Mucosa of descending colon (tissue), 3 donors: Measurements from ENCODE around the gene OTOP1. TPM values are rescaled to one million over a fixed set of nuclear protein-coding genes. Genes with fewer than 3 reads are reported as not detected.
"Not testable (repeated sequence)": the region's sequence is repeated elsewhere in the genome, so short reads cannot be mapped to it uniquely, and the experiment has no call there.

ENCODE experiments used
- ATAC-seq: fragments of 200-7000 bp; cut with Tn5 transposase; one replicate; pipeline ENCODE4 v1.9.1; 2020; ENCODE audit warnings: mild to moderate bottlenecking, moderate library complexity
- DNase-seq, 3 donors: peaks; one replicate each; pipeline ENCODE4 v3.0.0-alpha.2; 2020
- H3K36me3 ChIP-seq: fragments of 200-600 bp; one replicate; pipeline ENCODE4 v1.8.0; 2021; ENCODE audit warnings: low read depth, mild to moderate bottlenecking
- H3K4me1 ChIP-seq: fragments of 200-600 bp; one replicate; pipeline ENCODE4 v1.8.0; 2021; ENCODE audit warnings: low read depth, mild to moderate bottlenecking
- H3K4me3 ChIP-seq: fragments of 200-600 bp; one replicate; pipeline ENCODE4 v1.8.0; 2021; ENCODE audit warnings: mild to moderate bottlenecking
- H3K9me3 ChIP-seq: fragments of 200-600 bp; one replicate; pipeline ENCODE4 v1.8.0; 2021; ENCODE audit warnings: mild to moderate bottlenecking
- intact Hi-C, 2 donors: fragments of 100-400 bp; cut with DNase I in 1 of 2; cut with micrococcal nuclease in 1 of 2; formaldehyde crosslinking; loops; one replicate each; pipeline versions ENCODE4 v1.11.0 to v1.11.1; 2022; cut with DNase I, micrococcal nuclease
- total RNA-seq, 3 donors: library from RNA; stranded (reverse); fragmentation: NEBNext Ultra II Directional in 2 of 3; extraction: Animal tissue kit (Norgen Biotek cat#: 25700) in 2 of 3; gene quantifications; one replicate each; pipeline versions ENCODE4 v1.2.1 to v1.2.4, GENCODE V29; 2021 to 2023
- TF ChIP-seq, protein P1 (sequence below): fragments of 200-600 bp; IDR thresholded peaks from one replicate; pipeline ENCODE4 v1.8.0; 2022; ENCODE audit warnings: antibody characterized with exemption, mild to moderate bottlenecking
- donor health status: DM: no; HTN: no; CAD: no; lungs with moderate emphysema.
- donor health status: DM: no; HTN: no; CAD: no.
- donor health status: DM: no; HTN: yes; CAD: no.

The OTOP1 gene
- total RNA-seq, 3 donors from 2014 or later = not detected

DNA sequence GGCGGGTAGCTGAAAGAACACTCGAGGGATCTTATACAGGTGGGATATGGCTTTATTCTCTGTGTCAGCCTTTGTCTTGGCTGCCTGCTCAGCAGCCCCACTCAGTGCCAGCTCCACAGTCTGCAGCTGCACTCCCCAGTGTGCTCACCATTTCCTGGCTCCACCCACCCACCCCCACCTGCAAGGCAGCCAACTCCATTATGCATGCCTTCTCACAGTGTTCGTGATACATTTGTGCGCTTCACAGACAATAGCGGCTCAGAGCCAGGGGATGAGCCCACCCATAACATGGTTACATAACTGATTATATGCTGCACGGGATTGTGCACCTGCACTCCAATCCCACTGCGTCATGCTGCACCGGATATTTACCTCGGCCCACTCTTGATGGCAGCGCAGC lies 30.1 kb upstream of the OTOP1 start:
- ATAC-seq = no peak
- intact Hi-C loops = loop anchor here in 1 of 2 donors (10.0 kb wide), 1 partner anchor 78 kb away; no protein-coding TSS in a partner anchor

DNA sequence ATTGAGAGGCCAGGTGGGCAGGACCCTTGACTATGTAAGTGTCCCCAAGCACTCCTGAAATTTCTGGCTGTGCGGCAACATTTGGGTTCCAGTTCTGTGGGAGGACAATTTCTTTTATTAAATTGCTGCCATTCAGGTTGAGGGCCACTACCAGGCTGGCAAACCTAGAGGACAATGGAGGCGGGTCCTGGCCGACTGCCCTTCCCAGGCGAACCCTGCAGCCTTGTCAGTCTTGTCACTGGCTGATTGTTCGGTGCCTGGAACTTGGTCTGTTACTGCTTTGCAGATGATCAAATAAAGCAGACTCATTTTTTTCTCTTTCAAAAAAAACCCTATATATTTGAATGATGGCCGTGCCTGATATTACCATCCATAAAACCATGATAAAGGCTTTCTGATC lies 27.9 kb upstream of the OTOP1 start:
- peaks cover 2% of the 10 kb centered on the region for H3K4me1 ChIP-seq
- TF ChIP-seq, protein P1, sequence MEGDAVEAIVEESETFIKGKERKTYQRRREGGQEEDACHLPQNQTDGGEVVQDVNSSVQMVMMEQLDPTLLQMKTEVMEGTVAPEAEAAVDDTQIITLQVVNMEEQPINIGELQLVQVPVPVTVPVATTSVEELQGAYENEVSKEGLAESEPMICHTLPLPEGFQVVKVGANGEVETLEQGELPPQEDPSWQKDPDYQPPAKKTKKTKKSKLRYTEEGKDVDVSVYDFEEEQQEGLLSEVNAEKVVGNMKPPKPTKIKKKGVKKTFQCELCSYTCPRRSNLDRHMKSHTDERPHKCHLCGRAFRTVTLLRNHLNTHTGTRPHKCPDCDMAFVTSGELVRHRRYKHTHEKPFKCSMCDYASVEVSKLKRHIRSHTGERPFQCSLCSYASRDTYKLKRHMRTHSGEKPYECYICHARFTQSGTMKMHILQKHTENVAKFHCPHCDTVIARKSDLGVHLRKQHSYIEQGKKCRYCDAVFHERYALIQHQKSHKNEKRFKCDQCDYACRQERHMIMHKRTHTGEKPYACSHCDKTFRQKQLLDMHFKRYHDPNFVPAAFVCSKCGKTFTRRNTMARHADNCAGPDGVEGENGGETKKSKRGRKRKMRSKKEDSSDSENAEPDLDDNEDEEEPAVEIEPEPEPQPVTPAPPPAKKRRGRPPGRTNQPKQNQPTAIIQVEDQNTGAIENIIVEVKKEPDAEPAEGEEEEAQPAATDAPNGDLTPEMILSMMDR = no peak
- intact Hi-C loops = loop anchor here (5.0 to 10.0 kb wide), 2 partner anchors 80 to 83 kb away; no protein-coding TSS in a partner anchor

More for the DNA sequence above, 30.1 kb upstream of the OTOP1 start:
- H3K4me3 ChIP-seq = no peak overlapping the region
- TF ChIP-seq, protein P1 = no peak
- H3K9me3 ChIP-seq = no peaks in the 10 kb centered on the region
- DNase-seq = no peak
- no peaks in the 10 kb centered on the region for H3K36me3 ChIP-seq
- H3K4me1 ChIP-seq = peaks cover 2% of the 10 kb centered on the region

DNA sequence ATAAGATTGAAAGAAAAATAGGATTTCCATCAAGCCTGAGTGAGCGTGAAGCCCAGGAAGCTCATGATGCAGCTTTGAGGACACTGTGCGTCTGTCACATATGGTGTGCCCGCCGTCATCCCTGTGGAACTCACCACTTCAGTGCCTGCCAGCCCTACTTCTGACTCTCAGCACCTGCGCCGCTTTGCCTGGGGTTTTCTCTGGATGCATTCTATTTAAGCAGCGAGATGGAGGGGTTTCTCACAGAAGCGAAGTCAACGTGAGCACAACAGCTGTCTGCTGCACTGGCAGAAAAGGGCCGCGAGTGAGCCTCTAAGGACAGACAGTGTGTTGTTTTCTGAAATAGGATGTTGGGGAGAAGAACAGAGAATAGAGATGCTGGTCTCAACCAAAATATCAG lies 27.5 kb upstream of the OTOP1 start:
- Histone ChIP-seq H3K9me3 (no peaks in the 10 kb centered on the region), H3K4me1 (peaks cover 2% of the 10 kb centered on the region), H3K36me3 (no peaks in the 10 kb centered on the region), H3K4me3 (no peak overlapping the region)
- TF ChIP-seq, protein P1 = no peak
- intact Hi-C loops = loop anchor here (5.0 to 10.0 kb wide), 2 partner anchors 81 to 83 kb away; no protein-coding TSS in a partner anchor
- ATAC-seq = no peak
- DNase-seq = no peak

More for the DNA sequence above, 27.9 kb upstream of the OTOP1 start:
- Histone ChIP-seq H3K36me3 (no peaks in the 10 kb centered on the region), H3K9me3 (no peaks in the 10 kb centered on the region), H3K4me3 (no peak overlapping the region)
- ATAC-seq (no peak), DNase-seq (no peak)

DNA sequence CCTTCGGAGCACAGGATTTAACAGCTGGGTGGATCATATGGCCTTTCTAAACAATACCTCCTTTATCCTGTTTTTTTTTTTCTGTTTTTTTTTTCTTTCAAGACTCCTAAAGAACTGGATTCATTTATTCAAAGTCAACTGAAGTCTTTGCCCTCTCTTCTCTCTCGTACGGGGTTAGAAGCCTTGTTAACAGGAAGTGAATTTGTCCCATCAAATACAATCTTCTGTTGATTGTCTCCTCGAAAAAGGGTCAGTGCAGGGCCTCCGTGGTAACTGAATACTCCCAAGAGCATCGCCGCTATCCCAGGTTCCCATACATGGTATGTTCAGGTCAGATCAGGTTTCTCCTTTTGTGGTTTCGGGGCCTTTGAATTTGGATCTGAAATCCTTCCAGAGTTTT lies 23.1 kb upstream of the OTOP1 start:
- peaks cover 18% of the 10 kb centered on the region for H3K4me1 ChIP-seq
- no peaks in the 10 kb centered on the region for H3K36me3 ChIP-seq
- H3K9me3 ChIP-seq = no peaks in the 10 kb centered on the region
- H3K4me3 ChIP-seq = no peak overlapping the region
- TF ChIP-seq, protein P1 = no peak
- DNase-seq (no peak), ATAC-seq (no peak)
- intact Hi-C loops = loop anchor here (5.0 to 10.0 kb wide), 2 partner anchors 85 to 87 kb away; no protein-coding TSS in a partner anchor

DNA sequence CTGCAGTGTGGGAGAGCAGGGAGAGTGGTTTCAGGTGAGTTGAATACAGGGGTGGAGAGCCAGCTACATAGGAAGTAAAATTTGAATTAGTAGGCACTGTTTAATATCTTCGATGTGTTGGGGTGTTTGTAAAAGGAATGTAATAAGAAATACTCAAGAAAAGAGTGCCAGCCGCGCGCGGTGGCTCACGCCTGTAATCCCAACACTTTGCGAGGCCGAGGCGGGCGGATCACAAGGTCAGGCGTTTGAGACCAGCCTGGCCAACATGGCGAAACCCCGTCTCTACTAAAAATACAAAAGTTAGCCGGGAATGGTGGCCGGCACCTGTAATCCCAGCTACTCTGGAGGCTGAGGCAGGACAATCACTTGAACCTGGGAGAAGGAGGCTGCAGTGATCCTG lies 22.6 kb upstream of the OTOP1 start:
- H3K36me3 ChIP-seq, H3K9me3 ChIP-seq, ATAC-seq, intact Hi-C loops, DNase-seq, H3K4me3 ChIP-seq: not testable (repeated sequence)
- peaks cover 18% of the 10 kb centered on the region for H3K4me1 ChIP-seq

DNA sequence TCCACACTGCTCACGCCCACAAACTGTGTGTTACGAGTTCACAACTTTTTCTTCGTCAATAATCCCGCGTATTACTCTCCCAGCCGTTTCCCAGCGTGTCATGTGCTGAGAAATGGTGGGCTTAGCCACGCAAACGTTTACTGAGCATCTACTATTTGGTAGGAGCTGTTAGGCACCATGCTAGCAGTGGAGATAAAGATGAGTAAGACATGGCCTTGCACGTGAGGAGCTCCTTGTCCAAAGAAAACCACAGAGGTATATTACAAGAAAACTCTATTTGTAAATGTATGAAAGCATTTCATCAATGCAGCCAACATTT lies 22.1 kb upstream of the OTOP1 start:
- intact Hi-C loops = no loop called here
- H3K36me3 ChIP-seq = no peaks in the 10 kb centered on the region
- peaks cover 18% of the 10 kb centered on the region for H3K4me1 ChIP-seq

More for the DNA sequence above, 22.1 kb upstream of the OTOP1 start:
- no peak for ATAC-seq
- Histone ChIP-seq H3K9me3 (no peaks in the 10 kb centered on the region), H3K4me3 (no peak overlapping the region)
- TF ChIP-seq, protein P1 = no peak
- DNase-seq = no peak
